Endothelial cell (in vitro differentiated cells): ENCODE results near the gene KCNAB1. TPM values are rescaled to one million over a fixed set of nuclear protein-coding genes. Genes with fewer than 3 reads are reported as not detected.

ENCODE experiments used
- DNase-seq: peaks from one replicate; pipeline ENCODE4 v3.0.0; 2021; ENCODE audit warnings: low spot score
- H3K27ac Mint-ChIP-seq: one replicate; pipeline ENCODE4 v1.8.0; 2021; ENCODE audit warnings: mixed read lengths, inconsistent platforms; ENCODE audit not compliant: unreplicated experiment
- H3K27me3 Mint-ChIP-seq: one replicate; pipeline ENCODE4 v1.8.0; 2021; ENCODE audit warnings: mild to moderate bottlenecking, moderate library complexity, mixed read lengths, inconsistent platforms; ENCODE audit not compliant: unreplicated experiment
- H3K36me3 Mint-ChIP-seq: one replicate; pipeline ENCODE4 v1.8.0; 2021; ENCODE audit warnings: mild to moderate bottlenecking, low read depth, mixed read lengths, inconsistent platforms; ENCODE audit not compliant: unreplicated experiment
- H3K4me1 Mint-ChIP-seq: one replicate; pipeline ENCODE4 v1.8.0; 2021; ENCODE audit warnings: mild to moderate bottlenecking, mixed read lengths, inconsistent platforms; ENCODE audit not compliant: unreplicated experiment
- H3K4me3 Mint-ChIP-seq: one replicate; pipeline ENCODE4 v1.8.0; 2021; ENCODE audit warnings: mild to moderate bottlenecking, mixed read lengths, inconsistent platforms; ENCODE audit not compliant: unreplicated experiment
- H3K9me3 Mint-ChIP-seq: one replicate; pipeline ENCODE4 v1.8.0; 2021; ENCODE audit warnings: mixed read lengths, inconsistent platforms; ENCODE audit not compliant: unreplicated experiment
- CTCF ChIP-seq: fragments of 200-600 bp; sonication (generic); IDR thresholded peaks from one replicate; pipeline ENCODE4 v1.5.0; 2021; ENCODE audit warnings: antibody characterized with exemption; ENCODE audit not compliant: unreplicated experiment
- total RNA-seq: library from RNA; stranded (reverse); fragmentation: NEBNext Ultra II Directional; extraction: Animal tissue kit (Norgen Biotek cat#: 25700); gene quantifications from one replicate; pipeline ENCODE4 v1.2.1, GENCODE V29; 2021; ENCODE audit not compliant: unreplicated experiment

The KCNAB1 gene
- total RNA-seq, 1 donor from 2014 or later: not detected

DNA sequence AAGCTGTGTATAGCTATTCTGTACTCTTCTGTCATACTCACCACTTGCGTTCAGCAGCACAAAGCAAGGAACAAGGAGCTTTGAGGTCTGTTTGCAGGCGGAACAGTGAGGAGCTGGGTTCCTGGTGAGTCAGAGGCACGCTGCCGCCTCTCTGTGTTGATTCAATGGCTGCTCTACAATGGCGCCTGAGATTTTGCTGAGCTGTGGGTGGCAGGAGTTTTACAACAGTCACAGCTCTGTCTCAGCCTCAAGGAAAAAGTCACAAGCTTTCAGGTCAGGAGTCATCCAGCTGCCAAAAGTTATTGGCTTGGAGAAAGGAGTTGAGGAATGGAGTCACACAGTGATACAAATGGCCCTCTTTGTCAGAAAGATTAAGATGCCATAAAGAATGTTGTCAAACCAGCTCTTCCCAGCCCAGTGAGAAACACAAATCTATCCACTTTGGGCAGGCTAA lies 336.4 kb downstream of the KCNAB1 start:
- H3K27ac Mint-ChIP-seq: no peak overlapping the region
- no peaks in the 10 kb centered on the region for H3K27me3 Mint-ChIP-seq
- no peaks in the 10 kb centered on the region for H3K36me3 Mint-ChIP-seq
- peaks cover 3% of the 10 kb centered on the region for H3K4me1 Mint-ChIP-seq
- no peak for DNase-seq
- no peak for TF ChIP-seq CTCF
- H3K9me3 Mint-ChIP-seq: no peaks in the 10 kb centered on the region
- H3K4me3 Mint-ChIP-seq: no peak overlapping the region

- no peaks in the 10 kb centered on the region for H3K9me3 Mint-ChIP-seq
- H3K4me1 Mint-ChIP-seq: peaks cover 5% of the 10 kb centered on the region
- TF ChIP-seq CTCF: no peak
- DNase-seq: no peak
- H3K4me3 Mint-ChIP-seq: no peak overlapping the region
- H3K27ac Mint-ChIP-seq: no peak overlapping the region
- no peaks in the 10 kb centered on the region for H3K36me3 Mint-ChIP-seq
- no peaks in the 10 kb centered on the region for H3K27me3 Mint-ChIP-seq
Observed at GRCh38 chr3:156459434-156459833, 339.1 kb downstream of the KCNAB1 start.

DNA sequence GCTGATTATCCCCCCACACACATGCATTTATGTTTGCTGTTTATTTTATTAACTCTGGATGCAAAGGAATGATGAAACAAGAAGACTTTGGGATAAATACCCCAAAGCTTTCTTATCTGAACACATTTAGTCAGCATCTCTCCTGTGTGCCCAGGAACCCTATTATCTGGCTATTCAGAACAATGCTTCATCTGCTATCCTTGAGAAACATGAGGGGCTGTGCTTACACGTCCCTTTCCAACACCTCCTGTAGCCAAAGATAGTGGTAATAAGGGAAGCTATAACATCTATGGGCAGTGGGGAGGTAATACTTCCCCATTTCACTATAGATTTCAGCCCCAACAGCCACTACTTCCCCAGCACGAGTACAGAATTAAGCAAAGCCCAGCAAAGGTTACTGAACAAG lies 339.8 kb downstream of the KCNAB1 start:
- no peaks in the 10 kb centered on the region for H3K36me3 Mint-ChIP-seq
- TF ChIP-seq CTCF: no peak
- no peak overlapping the region for H3K27ac Mint-ChIP-seq
- H3K9me3 Mint-ChIP-seq: no peaks in the 10 kb centered on the region
- no peak for DNase-seq
- H3K4me3 Mint-ChIP-seq: no peak overlapping the region
- H3K4me1 Mint-ChIP-seq: peaks cover 5% of the 10 kb centered on the region
- no peaks in the 10 kb centered on the region for H3K27me3 Mint-ChIP-seq

GRCh38 chr3:156461889-156462288 lies 341.5 kb downstream of the KCNAB1 start:
- H3K36me3 Mint-ChIP-seq: no peaks in the 10 kb centered on the region
- DNase-seq: no peak
- no peaks in the 10 kb centered on the region for H3K27me3 Mint-ChIP-seq
- H3K27ac Mint-ChIP-seq: no peak overlapping the region
- peaks cover 2% of the 10 kb centered on the region for H3K4me1 Mint-ChIP-seq
- no peaks in the 10 kb centered on the region for H3K9me3 Mint-ChIP-seq
- no peak for TF ChIP-seq CTCF
- no peak overlapping the region for H3K4me3 Mint-ChIP-seq

- H3K4me1 Mint-ChIP-seq: peaks cover 2% of the 10 kb centered on the region
- TF ChIP-seq CTCF: no peak
- H3K36me3 Mint-ChIP-seq: no peaks in the 10 kb centered on the region
- no peaks in the 10 kb centered on the region for H3K27me3 Mint-ChIP-seq
- no peak for DNase-seq
- H3K4me3 Mint-ChIP-seq: no peak overlapping the region
- H3K27ac Mint-ChIP-seq: no peak overlapping the region
- H3K9me3 Mint-ChIP-seq: no peaks in the 10 kb centered on the region
Observed at GRCh38 chr3:156463123-156463522, 342.7 kb downstream of the KCNAB1 start.
